Neural crest cell (in vitro differentiated cells): ENCODE measurements around the gene PRKG1. TPM values are rescaled to one million over a fixed set of nuclear protein-coding genes. Genes with fewer than 3 reads are reported as not detected.

Experiments used
- DNase-seq: peaks from one replicate; pipeline ENCODE4 v3.0.0; 2021; ENCODE audit warnings: low read depth, mixed read lengths, low spot score
- H3K27ac Mint-ChIP-seq: one replicate; pipeline ENCODE4 v1.8.0; 2021; ENCODE audit warnings: mild to moderate bottlenecking, mixed read lengths; ENCODE audit not compliant: unreplicated experiment
- H3K27me3 Mint-ChIP-seq: 2 replicates; pipeline ENCODE4 v1.8.0; 2021; ENCODE audit warnings: low read depth, mild to moderate bottlenecking, mixed read lengths
- H3K36me3 Mint-ChIP-seq: 2 replicates; pipeline ENCODE4 v1.8.0; 2021; ENCODE audit warnings: low read depth, mild to moderate bottlenecking, mixed read lengths
- H3K4me1 Mint-ChIP-seq: 2 replicates; pipeline ENCODE4 v1.8.0; 2021; ENCODE audit warnings: mixed read lengths
- H3K4me3 Mint-ChIP-seq: one replicate; pipeline ENCODE4 v1.8.0; 2021; ENCODE audit warnings: mild to moderate bottlenecking, mixed read lengths
- H3K9me3 Mint-ChIP-seq: 2 replicates; pipeline ENCODE4 v1.8.0; 2021; ENCODE audit warnings: mixed read lengths
- CTCF ChIP-seq: fragments of 200-600 bp; sonication (generic); conservative IDR thresholded peaks from 2 replicates; pipeline ENCODE4 v1.5.0; 2021; ENCODE audit warnings: antibody characterized with exemption, mild to moderate bottlenecking
- total RNA-seq: library from RNA; stranded (reverse); gene quantifications from 2 replicates; pipeline ENCODE4 v1.2.1, GENCODE V29; 2021

Gene PRKG1
- total RNA-seq, 1 donor from 2014 or later, result 4.4 TPM

GRCh38 chr10:51308116-51308515 lies 233.8 kb downstream of the PRKG1 start:
- peaks cover 3% of the 10 kb centered on the region for H3K9me3 Mint-ChIP-seq
- TF ChIP-seq CTCF, result no peak

GRCh38 chr10:51311228-51311627 lies 236.9 kb downstream of the PRKG1 start:
- Mint-ChIP-seq H3K36me3 (no peaks in the 10 kb centered on the region), H3K9me3 (peaks cover 3% of the 10 kb centered on the region), H3K27me3 (no peaks in the 10 kb centered on the region), H3K27ac (no peak overlapping the region), H3K4me1 (no peaks in the 10 kb centered on the region), H3K4me3 (no peak overlapping the region)
- no peak for TF ChIP-seq CTCF
- no peak for DNase-seq

More at GRCh38 chr10:51308116-51308515, 233.8 kb downstream of the PRKG1 start:
- Mint-ChIP-seq H3K4me1 (no peaks in the 10 kb centered on the region), H3K36me3 (no peaks in the 10 kb centered on the region), H3K27me3 (no peaks in the 10 kb centered on the region), H3K27ac (no peak overlapping the region), H3K4me3 (no peak overlapping the region)
- no peak for DNase-seq

- DNase-seq, result no peak
- no peaks in the 10 kb centered on the region for H3K4me1 Mint-ChIP-seq
- no peak overlapping the region for H3K27ac Mint-ChIP-seq
- no peaks in the 10 kb centered on the region for H3K27me3 Mint-ChIP-seq
- no peak overlapping the region for H3K4me3 Mint-ChIP-seq
- TF ChIP-seq CTCF, result no peak
- no peaks in the 10 kb centered on the region for H3K36me3 Mint-ChIP-seq
- peaks cover 3% of the 10 kb centered on the region for H3K9me3 Mint-ChIP-seq
These were observed 238.5 kb downstream of the PRKG1 start for GRCh38 chr10:51312817-51313216.

GRCh38 chr10:51313251-51313650 lies 239.0 kb downstream of the PRKG1 start:
- TF ChIP-seq CTCF, result no peak
- DNase-seq, result no peak
- H3K36me3 Mint-ChIP-seq, result no peaks in the 10 kb centered on the region

GRCh38 chr10:51313773-51314478 lies 239.6 kb downstream of the PRKG1 start:
- no peak for TF ChIP-seq CTCF
- no peaks in the 10 kb centered on the region for H3K27me3 Mint-ChIP-seq

More at GRCh38 chr10:51313251-51313650, 239.0 kb downstream of the PRKG1 start:
- Mint-ChIP-seq H3K4me3 (no peak overlapping the region), H3K4me1 (no peaks in the 10 kb centered on the region), H3K27me3 (no peaks in the 10 kb centered on the region), H3K9me3 (peaks cover 3% of the 10 kb centered on the region), H3K27ac (no peak overlapping the region)

More at GRCh38 chr10:51313773-51314478, 239.6 kb downstream of the PRKG1 start:
- no peaks in the 10 kb centered on the region for H3K36me3 Mint-ChIP-seq
- no peak overlapping the region for H3K4me3 Mint-ChIP-seq
- H3K27ac Mint-ChIP-seq, result no peak overlapping the region
- H3K9me3 Mint-ChIP-seq, result peaks cover 3% of the 10 kb centered on the region
- H3K4me1 Mint-ChIP-seq, result no peaks in the 10 kb centered on the region
- no peak for DNase-seq
